RWPE1 (cell line): ENCODE measurements around the gene ZNF195.

Experiments
- CTCF ChIA-PET: fragments of 350-600 bp; sonication (Branson Sonifier 250); formaldehyde crosslinking; extraction: SDS; loops from one replicate; lab custom pipeline; 2021; lab: Yijun Ruan, JAX
- POLR2A ChIA-PET: fragments of 400-600 bp; formaldehyde crosslinking; extraction: SDS; loops from one replicate; lab custom pipeline; 2020; ENCODE audit warnings: antibody characterized with exemption; ENCODE audit not compliant: low non-redundant PET; lab: Yijun Ruan, JAX
- DNase-seq: peaks from one replicate; pipeline ENCODE4 v3.0.0; 2012; ENCODE audit warnings: low spot score
- H3K27ac ChIP-seq: fragments of 450-650 bp; 2 replicates; pipeline ENCODE4 v1.5.1; 2017
- TF ChIP-seq, protein P1 (sequence below): fragments of 450-650 bp; conservative IDR thresholded peaks from 2 replicates; pipeline ENCODE4 v1.5.1; 2017; ENCODE audit warnings: low read depth, mild to moderate bottlenecking

The ZNF195 gene

DNA sequence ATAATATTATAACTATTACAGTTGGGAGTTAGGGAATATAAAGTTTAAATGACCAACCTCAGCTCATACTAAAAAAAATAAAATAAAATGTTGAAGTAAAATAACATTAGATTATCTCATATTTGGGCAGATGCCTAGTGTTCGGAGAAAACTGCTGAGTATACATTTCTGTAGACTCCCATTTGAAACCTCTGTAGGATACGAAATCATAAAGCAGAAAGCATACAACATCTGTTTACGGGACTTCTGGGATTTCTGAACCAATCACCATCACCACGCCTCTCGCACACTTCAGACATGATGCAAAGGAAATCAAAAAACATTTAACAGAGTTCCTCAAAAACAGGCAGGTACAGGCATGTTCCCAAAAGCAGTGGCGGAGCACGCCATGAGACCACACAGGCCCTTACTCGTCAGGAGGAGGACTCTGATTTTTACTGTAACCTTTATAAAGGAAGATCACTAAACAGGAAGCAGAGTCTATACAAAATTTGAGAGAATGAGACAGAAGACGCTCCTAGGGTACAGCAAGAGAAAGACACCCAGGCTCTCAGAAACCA is 8.6 kb downstream of the ZNF195 start:
- CTCF ChIA-PET: no interaction called here
- no peak overlapping the region for H3K27ac ChIP-seq
- POLR2A ChIA-PET: no interaction called here
- TF ChIP-seq, protein P1, sequence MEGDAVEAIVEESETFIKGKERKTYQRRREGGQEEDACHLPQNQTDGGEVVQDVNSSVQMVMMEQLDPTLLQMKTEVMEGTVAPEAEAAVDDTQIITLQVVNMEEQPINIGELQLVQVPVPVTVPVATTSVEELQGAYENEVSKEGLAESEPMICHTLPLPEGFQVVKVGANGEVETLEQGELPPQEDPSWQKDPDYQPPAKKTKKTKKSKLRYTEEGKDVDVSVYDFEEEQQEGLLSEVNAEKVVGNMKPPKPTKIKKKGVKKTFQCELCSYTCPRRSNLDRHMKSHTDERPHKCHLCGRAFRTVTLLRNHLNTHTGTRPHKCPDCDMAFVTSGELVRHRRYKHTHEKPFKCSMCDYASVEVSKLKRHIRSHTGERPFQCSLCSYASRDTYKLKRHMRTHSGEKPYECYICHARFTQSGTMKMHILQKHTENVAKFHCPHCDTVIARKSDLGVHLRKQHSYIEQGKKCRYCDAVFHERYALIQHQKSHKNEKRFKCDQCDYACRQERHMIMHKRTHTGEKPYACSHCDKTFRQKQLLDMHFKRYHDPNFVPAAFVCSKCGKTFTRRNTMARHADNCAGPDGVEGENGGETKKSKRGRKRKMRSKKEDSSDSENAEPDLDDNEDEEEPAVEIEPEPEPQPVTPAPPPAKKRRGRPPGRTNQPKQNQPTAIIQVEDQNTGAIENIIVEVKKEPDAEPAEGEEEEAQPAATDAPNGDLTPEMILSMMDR: no peak
- no peak for DNase-seq

DNA sequence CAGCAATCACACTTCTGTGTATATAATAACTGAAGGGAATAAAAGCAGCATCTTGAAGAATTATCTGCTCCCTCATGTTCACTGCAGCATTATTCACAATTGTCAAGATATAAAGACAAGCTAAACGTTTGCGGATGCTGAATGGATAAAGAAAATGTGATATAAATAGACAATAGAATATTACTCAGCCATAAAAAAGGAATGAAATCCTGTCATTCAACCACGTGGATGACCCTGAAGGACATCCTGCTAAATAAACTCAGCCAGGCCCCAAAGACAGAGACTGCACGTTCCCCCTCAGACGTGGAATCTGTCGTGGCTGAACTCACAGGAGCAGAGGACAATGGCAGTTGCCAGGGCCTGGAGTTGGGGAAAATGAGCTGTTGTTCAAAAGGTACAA is 9.6 kb downstream of the ZNF195 start:
- CTCF ChIA-PET: no interaction called here
- POLR2A ChIA-PET: no interaction called here
- no peak overlapping the region for H3K27ac ChIP-seq
- no peak for DNase-seq
- TF ChIP-seq, protein P1: no peak

DNA sequence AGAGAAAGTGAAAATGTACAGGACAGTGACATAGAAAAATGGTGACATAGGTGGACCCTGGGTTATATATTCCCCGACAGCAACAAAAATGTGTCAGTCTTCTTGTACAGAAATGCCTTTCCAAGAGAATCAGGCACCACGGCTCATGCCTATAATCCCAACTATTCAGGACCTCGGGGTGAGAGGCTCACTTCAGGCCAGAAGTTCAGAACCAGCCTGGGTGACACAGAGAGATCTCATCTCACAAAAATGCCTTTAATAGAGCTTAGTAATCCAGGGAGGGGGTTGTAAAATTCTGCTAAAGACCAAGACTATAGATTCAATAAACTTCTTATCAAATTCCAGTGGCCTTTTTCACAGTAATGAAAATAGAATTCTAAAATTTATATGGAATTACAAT is 10.7 kb downstream of the ZNF195 start:
- H3K27ac ChIP-seq: no peak overlapping the region
- POLR2A ChIA-PET: no interaction called here
- no peak for DNase-seq
- CTCF ChIA-PET: no interaction called here
- TF ChIP-seq, protein P1: no peak

DNA sequence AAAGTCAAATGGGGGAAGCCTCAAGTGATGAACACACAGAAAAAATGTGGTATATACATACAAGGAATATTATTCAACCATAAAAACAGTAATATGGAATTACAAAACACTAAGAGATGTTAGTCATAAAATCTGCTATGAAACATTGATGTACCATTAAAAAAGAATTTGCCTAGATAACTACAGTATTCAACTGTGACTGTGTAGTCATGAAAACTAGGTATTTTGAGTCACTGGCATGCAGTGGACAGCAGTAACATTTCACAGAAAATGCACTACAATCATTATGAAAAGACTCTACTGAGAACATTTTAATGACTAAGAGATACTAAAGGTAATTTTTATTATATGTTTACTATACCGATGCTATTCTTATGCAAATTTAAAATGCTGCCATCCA is 11.7 kb downstream of the ZNF195 start:
- no peak for DNase-seq
- CTCF ChIA-PET: no interaction called here
- POLR2A ChIA-PET: no interaction called here
- no peak overlapping the region for H3K27ac ChIP-seq
- TF ChIP-seq, protein P1: no peak

DNA sequence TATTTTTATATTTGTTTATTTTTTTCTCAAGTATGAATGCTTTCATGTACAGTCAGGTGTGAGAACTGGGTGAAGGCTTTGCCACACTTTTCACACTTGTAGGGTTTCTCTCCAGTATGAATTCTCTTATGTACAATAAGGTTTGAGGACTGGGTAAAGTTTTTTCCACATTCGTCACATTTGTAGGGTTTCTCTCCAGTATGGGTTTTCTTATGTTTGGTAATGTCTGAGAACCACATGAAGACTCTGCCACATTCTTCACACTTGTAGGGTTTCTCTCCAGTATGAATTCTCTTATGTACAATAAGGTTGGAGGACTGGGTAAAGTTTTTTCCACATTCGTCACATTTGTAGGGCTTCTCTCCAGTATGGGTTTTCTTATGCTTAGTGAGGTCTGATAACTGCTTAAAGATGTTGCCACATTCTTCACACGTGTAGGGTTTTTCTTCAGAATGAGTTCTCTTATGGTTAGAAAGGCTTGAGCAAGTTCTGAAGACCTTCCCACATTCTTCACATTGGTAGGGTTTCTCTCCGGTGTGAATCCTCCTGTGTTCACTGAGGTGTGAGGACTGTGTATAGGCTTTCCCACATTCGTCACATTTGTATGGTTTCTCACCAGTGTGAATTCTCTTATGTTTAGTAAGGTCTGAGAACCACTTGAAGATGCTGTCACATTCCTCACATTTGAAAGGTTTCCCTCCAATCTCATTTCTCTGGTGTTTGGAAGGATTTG is 19.7 kb downstream of the ZNF195 start:
- no peak for DNase-seq
- CTCF ChIA-PET: no interaction called here
- no peak overlapping the region for H3K27ac ChIP-seq
- POLR2A ChIA-PET: no interaction called here
- TF ChIP-seq, protein P1: no peak

DNA sequence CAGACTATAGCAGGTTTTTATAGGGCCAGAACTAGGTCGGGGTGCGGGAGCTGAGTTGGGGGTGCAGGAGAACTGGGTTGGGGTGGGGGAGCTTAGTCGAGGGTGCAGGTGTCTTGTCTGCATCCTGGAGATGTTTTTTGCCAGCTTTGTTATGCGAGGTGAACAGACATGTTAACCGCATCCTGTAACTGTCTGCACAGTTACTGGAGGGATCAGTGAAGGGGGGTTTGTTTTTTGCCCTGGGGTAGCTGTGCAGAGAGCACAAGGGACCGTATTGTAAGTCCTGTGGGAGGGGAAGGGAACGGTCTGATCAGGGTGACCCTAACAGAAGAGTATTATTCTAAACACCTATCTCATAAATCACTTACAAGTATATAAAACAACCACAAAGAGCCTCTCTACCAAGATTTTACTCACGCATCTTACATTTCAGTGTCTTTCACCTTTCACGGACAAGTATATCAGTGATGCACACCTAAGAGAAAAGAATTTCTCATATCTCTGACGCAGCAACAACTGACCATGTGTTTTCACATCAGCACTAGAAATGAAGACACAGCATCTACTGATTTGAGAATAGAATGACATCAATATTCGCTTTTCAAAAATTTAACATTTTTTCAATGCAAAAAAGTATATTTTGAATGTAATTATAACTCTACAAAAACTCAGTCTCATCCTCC is 20.8 kb downstream of the ZNF195 start:
- POLR2A ChIA-PET: no interaction called here
- TF ChIP-seq, protein P1: no peak
- no peak for DNase-seq
- no peak overlapping the region for H3K27ac ChIP-seq
- CTCF ChIA-PET: no interaction called here
